HFF-Myc (cell line): ENCODE results near the gene SBNO1.
"Not testable (repeated sequence)": the region's sequence is repeated elsewhere in the genome, so short reads cannot be mapped to it uniquely, and the experiment has no call there.

Source experiments
- DNase-seq: peaks from one replicate; pipeline ENCODE4 v3.0.0-alpha.2; 2011; ENCODE audit warnings: low read depth; ENCODE audit errors: extremely low read depth
- H3K4me3 ChIP-seq: replicated peaks from 2 replicates; pipeline ENCODE4 v1.5.1; 2011; ENCODE audit warnings: low read depth, mild to moderate bottlenecking, control low read depth, low read length
- TF ChIP-seq, protein P1 (sequence below): IDR thresholded peaks from 2 replicates; pipeline ENCODE4 v1.5.1; 2012; ENCODE audit warnings: mild to moderate bottlenecking, low read depth, low read length, control low read depth; ENCODE audit errors: missing control alignments

The SBNO1 gene

GRCh38 chr12:123253641-123254459 is 110.8 kb downstream of the SBNO1 start:
- TF ChIP-seq, protein P1, sequence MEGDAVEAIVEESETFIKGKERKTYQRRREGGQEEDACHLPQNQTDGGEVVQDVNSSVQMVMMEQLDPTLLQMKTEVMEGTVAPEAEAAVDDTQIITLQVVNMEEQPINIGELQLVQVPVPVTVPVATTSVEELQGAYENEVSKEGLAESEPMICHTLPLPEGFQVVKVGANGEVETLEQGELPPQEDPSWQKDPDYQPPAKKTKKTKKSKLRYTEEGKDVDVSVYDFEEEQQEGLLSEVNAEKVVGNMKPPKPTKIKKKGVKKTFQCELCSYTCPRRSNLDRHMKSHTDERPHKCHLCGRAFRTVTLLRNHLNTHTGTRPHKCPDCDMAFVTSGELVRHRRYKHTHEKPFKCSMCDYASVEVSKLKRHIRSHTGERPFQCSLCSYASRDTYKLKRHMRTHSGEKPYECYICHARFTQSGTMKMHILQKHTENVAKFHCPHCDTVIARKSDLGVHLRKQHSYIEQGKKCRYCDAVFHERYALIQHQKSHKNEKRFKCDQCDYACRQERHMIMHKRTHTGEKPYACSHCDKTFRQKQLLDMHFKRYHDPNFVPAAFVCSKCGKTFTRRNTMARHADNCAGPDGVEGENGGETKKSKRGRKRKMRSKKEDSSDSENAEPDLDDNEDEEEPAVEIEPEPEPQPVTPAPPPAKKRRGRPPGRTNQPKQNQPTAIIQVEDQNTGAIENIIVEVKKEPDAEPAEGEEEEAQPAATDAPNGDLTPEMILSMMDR: no peak
- no peak overlapping the region for H3K4me3 ChIP-seq
- no peak for DNase-seq

- DNase-seq, H3K4me3 ChIP-seq: not testable (repeated sequence)
Measured at GRCh38 chr12:123252365-123252764, 112.3 kb downstream of the SBNO1 start.

DNA sequence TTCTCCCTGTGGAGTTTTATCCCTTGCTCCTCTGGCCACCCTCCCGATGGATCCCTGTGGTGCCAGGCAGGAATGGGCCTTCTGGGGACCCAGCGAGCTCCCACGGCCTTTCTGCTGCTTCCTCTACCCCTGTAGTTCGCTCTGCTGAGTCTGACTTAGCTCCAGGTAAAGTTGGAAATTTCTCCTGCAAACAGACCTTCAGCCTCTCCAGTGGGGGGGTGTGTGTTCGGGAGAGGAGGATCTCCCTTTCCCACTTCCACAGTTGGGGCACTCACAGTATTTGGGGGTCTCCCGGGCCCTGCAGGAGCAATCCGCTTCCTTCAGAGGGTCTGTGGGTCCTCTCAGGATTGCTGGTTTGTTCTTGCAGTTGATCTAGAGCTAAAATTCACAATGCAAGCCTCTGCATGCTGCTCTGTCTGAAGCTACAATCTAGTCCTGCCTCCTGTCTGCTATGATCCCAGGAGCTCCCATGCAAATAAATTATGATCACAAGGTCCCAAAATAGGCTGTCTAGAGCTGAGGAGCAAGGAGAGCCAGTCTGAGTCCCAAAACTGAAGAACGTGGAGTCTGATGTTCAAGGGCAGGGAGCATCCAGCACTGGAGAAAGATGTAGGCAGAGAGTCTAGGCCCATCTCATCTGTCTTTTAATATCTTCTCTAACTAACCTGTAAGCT is 113.1 kb downstream of the SBNO1 start:
- TF ChIP-seq, protein P1: no peak
- DNase-seq: no peak
- no peak overlapping the region for H3K4me3 ChIP-seq

DNA sequence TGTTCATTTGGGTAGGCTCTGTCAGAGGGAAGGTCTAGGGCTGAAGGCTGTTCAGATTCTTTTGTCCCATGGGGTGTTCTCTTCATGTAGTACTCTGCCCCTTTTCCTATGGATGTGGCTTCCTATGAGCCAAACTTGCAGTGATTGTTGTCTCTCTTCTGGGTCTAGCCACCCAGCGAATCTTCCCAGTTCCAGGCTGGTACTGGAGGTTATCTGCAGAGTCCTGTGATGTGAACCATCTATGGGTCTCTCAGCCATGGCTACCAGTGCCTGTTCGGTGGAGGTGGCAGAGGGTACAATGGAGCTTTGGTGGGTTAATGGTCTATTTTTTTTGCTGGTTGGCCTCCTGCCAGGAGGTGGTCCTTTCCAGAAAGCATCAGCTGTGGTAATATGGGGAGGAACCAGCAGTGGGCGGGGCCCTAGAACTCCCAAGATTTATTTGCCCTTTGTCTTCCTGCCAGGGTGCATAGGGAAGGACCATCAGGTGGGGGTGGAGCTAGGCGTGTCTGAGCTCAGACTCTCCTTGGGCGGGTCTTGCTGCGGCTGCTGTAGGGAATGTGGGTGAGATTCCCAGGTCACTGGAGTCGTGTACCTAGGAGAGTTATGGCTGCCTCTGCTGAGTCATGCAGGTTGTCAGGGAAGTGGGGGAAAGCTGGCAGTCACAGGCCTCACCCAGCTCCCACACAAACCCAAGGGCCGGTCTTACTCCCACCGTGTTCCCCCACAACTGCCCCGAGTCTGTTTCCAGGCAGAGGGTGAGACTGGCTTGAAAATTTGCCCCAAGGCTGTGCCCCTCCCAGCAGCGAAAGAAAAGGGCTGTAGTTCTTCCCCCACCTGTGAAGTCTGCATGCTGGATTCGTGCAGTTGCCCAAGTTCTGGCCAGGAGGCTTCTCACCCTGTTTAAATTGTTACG is 113.9 kb downstream of the SBNO1 start:
- DNase-seq: no peak
- H3K4me3 ChIP-seq: no peak overlapping the region
- TF ChIP-seq, protein P1: no peak

DNA sequence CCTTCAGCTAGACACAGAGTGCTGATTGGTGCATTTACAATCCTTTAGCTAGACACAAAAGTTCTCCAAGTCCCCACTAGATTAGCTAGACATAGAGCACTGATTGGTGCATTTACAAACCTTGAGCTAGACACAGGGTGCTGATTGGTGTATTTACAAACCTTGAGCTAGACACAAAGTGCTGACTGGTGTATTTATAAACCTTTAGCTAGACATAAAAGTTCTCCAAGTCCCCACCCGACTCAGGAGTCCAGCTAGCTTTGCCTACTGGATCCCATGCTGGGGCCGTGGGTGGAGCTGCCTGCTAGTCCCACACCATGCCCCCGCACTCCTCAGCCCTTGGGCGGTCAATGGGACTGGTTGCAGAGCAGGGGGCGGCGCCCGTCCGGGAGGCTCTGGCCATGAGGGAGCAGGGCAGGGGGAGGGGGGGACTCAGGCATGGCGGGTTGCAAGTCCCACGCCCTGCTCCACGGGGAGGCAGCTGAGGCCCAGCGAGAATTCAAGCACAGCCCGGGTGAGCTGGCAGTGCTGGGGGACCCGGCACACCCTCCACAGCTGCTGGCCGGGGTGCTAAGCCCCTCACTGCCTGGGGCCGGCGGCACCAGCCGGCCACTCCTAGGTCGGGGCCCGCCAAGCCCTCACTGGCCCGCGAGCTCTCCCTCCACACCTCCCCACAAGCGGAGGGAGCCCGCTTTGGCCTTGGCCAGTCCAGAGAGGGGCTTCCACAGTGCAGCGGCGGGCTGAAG is 115.5 kb downstream of the SBNO1 start:
- not testable (repeated sequence) for H3K4me3 ChIP-seq, DNase-seq

DNA sequence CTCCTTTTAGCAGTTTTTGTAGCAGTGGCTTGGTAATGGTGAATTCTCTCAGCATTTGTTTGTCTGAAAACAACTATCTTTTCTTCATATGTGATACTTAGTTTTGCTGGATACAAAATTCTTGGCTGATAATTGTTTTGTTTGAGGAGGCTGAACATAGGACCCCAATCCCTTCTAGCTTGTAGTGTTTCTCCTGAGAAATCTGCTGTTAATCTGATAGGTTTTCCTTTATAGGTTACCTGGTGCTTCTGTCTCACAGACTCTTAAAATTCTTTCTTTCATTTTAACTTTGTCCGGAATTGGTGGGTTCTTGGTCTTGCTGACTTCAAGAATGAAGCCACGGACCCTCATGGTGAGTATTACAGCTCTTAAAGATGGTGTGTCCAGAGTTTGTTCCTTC is 116.5 kb downstream of the SBNO1 start:
- H3K4me3 ChIP-seq, DNase-seq: not testable (repeated sequence)

GRCh38 chr12:123245678-123246077 is 119.0 kb downstream of the SBNO1 start:
- H3K4me3 ChIP-seq: no peak overlapping the region
- no peak for DNase-seq
- TF ChIP-seq, protein P1: no peak
